ENCODE measurements around the gene JDP2.

Gene JDP2

DNA sequence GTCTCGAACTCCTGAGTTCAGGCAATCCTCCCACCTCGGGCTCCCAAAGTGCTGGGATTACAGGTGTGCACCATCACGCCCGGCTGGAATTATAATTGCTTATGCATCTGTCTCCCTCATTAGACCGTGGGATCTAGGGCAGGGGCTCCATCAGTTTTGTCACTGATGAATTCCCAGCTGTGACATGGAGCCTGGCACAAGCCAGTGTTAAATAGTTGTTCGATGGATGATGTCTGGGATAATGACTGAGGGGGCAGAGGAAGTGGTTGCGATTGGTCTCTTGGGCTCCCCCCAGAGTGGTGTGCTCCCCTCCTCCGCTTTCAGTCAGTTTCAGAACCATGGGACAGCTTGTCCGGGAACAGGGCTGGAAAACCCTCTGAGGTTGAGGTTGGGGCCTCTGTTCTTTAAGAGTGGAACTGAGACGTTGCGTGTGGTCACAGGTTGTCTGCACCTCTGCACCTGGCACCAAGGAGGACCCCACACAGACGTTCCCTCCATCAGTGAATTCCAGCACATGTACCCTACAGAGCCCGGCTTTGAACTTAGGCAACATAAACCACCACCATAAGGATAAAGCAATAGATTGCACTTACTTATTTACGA lies 63.7 kb downstream of the JDP2 start:
- DNase-seq, result no peak

DNA sequence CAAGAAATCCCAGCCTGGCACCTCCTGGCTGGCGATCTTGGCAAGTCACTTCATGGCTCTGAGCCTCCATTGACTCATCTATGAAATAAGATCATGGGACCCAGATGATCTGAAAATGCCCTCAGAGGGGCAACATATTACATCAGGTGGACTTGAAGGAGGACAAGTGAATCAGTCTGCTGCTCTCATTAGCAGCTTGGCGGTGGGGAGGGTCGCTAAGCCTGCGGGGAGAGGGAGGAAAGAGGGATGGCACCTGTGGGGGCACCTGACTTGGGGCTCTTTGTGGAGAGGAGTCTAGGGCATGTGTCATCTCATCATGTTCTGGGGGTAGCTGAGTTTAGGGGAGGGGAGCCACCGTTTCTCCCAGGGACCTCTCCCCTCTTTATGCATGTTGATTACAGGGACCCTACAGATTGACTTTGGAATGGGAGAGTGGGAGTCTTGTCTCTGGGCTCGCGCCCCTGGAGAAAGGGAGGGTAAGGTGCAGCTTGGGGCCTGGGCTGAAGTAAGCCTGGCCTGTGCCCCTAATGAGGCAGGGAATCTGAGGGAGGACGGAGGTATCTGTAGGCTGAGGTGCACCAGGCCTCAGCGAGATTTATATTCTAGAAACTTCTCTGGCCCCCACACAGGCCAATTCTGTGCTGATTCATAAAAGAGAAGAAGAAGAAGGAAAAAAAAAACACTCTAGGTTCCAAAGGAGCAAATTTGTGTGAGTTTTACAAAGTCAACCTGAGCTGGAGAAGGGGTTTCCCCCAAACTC lies 65.2 kb downstream of the JDP2 start:
- DNase-seq, result no peak

GRCh38 chr14:75493592-75494087 lies 65.8 kb downstream of the JDP2 start:
- DNase-seq, result no peak

- no peak for DNase-seq
These were observed 67.1 kb downstream of the JDP2 start for GRCh38 chr14:75494896-75495295.

- DNase-seq, result no peak
These were observed 67.6 kb downstream of the JDP2 start for GRCh38 chr14:75495399-75495798.

GRCh38 chr14:75495882-75496281 lies 68.1 kb downstream of the JDP2 start:
- DNase-seq, result no peak

- DNase-seq, result no peak
These were observed 68.9 kb downstream of the JDP2 start for GRCh38 chr14:75496755-75497154.

- peak; percentile 28 for DNase-seq
These were observed 69.4 kb downstream of the JDP2 start for GRCh38 chr14:75497191-75497590.

- no peak for DNase-seq
These were observed 69.9 kb downstream of the JDP2 start for GRCh38 chr14:75497701-75498100.

- no peak for DNase-seq
These were observed 71.5 kb downstream of the JDP2 start for GRCh38 chr14:75499084-75499875.

- no peak for DNase-seq
These were observed 73.3 kb downstream of the JDP2 start for GRCh38 chr14:75501080-75501479.

DNA sequence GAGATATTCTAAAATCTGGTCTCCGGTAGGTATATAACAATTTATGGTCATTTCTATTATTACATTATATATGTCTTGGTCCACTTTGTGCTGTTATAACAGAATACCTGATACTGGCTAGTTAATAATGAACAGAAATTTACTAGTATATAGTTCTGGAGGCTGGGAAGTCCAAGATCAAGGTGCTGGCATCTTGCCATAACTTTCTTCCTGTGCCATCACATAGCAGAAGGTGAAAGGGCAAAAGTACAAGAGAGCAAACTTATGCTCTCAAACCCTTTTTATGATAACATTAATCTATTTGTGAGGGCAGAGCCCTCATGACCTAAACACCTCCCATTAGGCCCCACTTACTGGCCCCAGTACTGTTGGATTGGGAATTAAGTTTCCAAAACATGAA lies 76.6 kb downstream of the JDP2 start:
- DNase-seq, result no peak

DNA sequence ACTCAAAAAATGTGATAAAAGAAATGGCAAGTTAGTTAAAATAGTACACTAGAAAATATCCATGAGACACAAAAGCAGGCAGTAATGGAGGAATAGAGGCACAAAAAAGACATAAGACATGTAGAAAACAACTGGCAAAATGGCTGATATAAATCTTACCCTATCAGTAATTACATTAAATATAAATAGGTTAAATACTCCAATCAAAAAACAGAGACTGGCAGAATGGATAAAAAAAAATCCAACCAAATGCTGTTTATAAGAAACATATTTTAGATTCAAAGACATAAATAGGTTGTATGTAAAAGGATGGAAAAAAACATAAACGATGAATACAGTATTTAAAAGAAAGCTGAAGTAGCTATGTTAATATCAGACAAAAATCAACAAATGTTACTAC lies 79.1 kb downstream of the JDP2 start:
- no peak for DNase-seq

DNA sequence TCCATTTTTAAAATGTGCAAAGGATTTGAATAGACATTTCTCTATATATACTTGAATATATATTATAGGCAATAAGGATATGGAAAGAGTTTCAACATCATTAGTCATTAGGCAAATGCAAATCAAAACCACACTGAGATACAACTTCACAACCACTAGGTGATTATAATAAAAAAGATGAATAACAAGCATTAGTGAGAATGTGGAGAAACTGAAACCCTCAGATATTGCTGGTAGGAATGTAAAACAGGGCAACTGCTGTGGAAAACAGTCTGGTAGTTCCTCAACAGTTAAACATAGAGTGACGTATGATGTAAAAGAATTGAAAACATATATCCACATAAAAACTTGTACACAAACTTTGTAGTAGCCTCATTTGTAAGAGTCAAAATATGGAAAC lies 82.7 kb downstream of the JDP2 start:
- DNase-seq, result no peak

DNA sequence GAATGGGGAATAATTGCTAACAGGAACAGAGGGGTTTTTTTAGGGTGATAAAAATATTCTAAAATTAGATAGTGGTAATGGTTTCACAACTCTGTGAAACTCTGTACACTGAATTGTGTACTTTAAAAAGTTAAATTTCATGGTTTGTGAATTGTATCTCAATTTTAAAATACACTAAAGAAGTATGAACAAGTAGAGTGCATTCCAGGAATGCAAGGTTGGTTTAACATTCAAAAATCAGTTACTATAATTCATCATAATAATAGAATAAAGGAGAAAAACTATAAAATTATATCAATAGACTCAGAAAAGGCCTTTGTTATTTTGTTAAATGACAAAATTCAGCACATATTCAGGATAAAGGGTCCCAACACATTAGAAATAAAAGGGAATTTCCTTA lies 83.4 kb downstream of the JDP2 start:
- no peak for DNase-seq

GRCh38 chr14:75513911-75514672 lies 86.3 kb downstream of the JDP2 start:
- DNase-seq, result no peak

- peak; percentile 50 for DNase-seq
These were observed 87.1 kb downstream of the JDP2 start for GRCh38 chr14:75514673-75515628.

- no peak for DNase-seq
These were observed 87.8 kb downstream of the JDP2 start for GRCh38 chr14:75515629-75515996.

DNA sequence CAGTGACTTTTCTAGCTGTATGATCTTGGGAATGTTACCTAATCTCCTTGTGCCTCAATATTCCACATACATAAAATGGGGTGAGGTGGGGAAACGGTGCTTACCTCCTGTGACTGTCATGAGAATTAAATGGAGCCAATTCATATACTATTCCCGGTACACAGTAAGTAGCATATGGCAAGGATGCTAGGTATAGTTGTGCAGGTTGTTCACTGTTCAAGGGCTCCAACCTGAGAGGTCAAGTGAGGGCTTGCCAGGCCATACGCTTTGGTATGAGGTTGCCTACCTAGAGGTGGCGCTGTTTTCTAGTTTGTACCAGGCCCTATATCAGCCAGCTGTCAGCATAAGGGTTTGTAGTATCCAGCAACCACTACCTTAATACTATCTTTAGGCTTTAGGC lies 90.8 kb downstream of the JDP2 start:
- DNase-seq, result no peak

- no peak for DNase-seq
These were observed 91.6 kb downstream of the JDP2 start for GRCh38 chr14:75519394-75519793.

DNA sequence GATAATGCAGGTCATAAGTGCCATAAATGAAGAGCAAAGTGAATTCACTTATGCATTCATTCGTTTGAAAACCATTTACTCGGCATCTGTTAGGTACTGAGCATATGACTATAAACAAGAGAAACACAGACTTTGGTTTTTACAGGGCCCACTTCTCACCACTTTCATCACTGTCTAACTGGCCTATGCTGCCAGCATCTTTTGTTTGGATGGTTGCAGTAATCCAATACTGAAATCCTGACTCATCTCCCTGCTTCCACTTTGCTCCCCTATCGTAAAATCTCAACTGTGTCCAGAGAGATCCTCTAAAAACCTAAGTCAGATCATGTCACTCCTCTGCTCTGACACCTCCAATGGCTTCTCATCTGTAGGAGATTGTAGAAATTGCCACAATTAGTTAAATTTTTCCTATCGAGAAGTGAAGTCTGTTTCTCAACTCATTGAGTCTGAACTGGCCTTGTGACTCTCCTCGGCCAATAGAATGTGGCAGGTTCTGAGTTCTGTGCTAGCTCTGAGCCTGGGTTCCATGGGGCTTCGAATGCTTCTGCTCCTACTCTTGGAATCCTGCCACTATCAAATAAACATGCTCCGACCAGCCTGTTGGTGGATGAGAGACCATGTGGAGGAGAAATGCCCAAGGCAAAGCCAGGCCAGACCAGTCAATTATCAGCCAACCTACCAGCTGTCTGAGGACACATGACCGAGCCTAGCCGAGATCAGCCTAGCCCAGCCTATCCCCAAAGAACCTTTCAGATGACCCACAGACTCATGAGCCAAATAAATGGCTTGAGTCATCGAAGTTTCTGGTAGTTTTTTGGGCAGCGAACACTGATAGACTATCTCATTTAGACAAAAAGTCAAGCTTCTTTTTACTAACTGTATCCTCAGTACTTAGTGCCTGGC lies 92.3 kb downstream of the JDP2 start:
- DNase-seq, result no peak

Data from stimulated activated naive CD4-positive, alpha-beta T cell treated with Interleukin-2 at 50 U/mL for 16 hours (primary cell).